GM21526 (cell line): ENCODE results near the gene TAB2.
"Not testable (repeated sequence)": the region's sequence is repeated elsewhere in the genome, so short reads cannot be mapped to it uniquely, and the experiment has no call there.

ENCODE experiments used
- ATAC-seq: cut with Tn5 transposase; IDR thresholded peaks from one replicate; pipeline ENCODE4 v1.9.1; 2021; ENCODE audit warnings: moderate library complexity; ENCODE audit not compliant: unreplicated experiment, low FRiP score

TAB2 gene

DNA sequence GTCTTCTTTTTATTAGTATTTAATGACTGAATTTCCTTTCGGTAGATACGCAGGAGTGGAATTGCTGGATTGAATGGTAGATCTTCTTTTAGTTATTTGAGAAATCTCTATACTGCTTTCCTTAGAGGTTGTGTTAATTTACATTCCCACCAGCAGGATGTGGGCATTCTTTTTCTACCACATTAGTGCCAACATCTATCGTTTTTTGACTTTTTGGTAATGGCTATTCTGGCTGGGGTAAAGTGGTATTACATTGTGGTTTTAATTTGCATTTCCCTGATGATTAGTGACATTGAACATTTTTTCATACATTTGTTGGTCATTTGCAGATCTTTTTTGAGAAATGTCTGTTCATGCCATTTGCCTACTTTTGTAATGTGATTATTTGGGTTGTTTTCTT, 119.7 kb downstream of the TAB2 start:
- ATAC-seq, result no peak

GRCh38 chr6:149438855-149439254, 121.3 kb downstream of the TAB2 start:
- ATAC-seq, result no peak

- ATAC-seq, result no peak
Measured at GRCh38 chr6:149439626-149440025, 122.1 kb downstream of the TAB2 start.

DNA sequence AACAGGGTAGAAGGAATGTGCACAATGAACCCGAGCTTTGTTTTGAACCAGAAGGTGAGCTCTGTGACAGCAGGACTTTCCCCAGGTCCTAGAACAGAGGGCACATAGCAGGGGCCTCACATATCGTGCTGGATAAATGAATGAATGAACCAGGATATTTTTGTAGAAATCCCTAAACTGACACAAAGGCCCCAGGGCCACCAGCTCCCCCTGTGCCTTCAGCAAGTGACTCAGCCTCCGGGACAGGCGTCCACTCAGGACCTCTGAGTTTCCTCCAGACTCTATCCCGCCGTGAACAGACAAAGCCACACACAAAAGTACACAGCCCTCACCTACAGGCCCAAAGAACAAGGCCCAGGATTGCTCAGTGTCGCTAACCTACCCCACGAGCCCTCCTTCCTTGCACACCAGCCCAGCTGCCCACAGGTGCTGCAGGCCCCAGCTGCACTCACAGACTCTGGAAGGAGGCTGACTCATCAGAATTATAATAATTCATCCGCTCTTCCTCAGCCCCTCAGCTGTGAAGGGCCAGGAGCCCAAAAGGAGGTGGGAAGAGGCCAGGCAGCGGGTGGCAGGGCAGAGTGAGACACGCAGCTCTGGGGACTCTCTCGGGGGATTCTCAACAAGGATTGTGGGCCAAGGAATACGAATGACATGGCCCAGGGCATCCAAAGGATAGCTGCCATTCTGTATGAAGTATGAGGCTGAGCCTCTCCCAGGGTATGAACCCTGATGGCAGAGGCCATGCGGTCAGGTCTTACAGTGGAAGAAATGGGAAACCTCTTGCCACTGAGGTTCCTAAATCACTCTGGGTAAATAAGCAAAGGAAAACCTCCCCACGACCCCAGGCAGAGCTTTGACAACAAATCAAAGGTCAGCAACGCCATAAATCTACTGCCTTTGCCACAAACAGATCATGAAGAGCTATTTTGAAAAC, 123.5 kb downstream of the TAB2 start:
- no peak for ATAC-seq

GRCh38 chr6:149441740-149442139, 124.2 kb downstream of the TAB2 start:
- ATAC-seq, result no peak

DNA sequence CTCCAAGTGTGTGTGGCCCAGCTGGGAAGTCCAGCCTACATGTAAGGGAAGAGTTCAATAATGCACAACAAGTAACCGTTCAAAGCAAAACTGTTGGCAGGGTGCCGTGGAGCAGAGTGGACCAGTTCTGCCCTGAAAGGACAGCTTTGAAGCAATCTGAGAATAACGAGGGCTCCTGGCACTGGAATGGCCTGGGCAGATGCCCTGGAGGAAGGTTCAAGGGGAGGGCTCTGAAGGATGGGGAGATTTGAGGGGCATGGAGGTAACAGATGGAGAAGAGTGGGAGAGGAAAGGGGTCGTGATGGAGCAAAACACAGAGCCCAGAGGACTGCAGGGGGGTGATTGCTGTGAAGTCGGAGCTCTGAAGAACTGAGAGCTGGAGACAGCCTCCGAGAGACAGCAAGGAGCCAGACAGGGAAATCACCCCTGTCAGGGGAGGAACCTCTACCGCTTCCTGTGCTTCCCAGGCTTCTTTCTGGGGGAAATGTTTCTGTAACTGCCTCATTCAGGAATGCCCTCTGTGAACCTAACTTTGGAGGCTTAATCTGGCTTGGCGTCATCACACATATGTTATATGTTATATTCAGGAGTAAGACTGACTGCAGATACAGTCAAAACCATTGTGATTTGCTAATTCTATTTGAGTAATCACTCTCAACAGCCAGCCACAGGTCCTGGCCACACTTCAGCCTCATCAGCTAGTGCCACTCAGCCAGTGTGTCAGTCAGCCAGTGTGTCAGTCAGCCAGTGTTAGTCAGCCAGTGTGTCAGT, 126.1 kb downstream of the TAB2 start:
- ATAC-seq, result no peak

DNA sequence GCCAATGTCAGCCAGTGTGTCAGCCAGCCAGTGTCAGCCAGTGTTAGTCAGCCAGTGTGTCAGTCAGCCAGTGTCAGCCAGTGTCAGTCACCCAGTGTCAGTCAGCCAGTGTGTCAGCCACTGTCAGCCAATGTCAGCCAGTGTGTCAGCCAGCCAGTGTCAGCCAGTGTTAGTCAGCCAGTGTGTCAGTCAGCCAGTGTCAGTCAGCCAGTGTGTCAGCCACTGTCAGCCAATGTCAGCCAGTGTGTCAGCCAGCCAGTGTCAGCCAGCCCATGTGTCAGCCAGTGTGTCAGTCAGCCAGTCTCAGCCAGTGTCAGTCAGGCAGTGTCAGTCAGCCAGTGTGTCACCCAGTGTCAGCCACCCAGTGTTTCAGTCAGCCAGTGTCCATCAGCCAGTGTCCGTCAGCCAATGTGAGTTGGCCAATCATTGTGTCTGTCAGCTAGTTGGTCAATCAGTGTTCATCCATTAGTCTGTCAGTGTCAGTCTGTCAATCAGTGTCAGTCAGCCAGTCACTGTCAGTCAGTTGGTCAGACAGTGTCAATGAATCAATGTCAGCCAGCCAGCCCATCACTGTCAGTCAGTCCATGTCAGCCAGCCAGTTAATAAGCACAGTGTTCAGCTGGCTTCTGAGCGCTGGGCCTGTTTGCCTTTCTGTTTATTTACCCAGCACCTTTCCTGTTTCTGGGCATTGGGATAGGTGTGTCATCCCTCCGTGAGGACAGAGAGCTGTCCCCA, 127.0 kb downstream of the TAB2 start:
- ATAC-seq, result not testable (repeated sequence)

- ATAC-seq, result no peak
Measured at GRCh38 chr6:149445095-149445466, 127.6 kb downstream of the TAB2 start.

DNA sequence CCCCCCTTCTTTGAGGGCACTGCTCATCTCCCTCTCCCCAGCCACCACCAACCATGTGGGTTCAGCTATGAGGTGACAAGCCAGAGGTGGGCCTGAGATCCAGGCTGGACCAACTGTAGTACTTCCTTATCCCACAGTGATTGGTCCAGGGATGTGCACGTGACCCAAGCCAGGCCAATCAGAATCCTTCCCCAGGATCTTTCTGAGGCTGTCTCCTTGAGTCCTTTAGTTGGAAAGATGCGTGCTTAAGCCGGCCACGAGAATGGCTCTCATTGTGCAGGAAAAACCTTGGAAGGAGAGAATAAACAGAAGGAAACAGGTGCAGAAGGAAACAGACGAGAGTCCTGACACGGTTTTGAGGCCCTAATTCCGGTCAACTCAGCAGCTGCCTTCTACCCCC, 128.1 kb downstream of the TAB2 start:
- ATAC-seq, result no peak

- ATAC-seq, result no peak
Measured at GRCh38 chr6:149446791-149447376, 129.4 kb downstream of the TAB2 start.

GRCh38 chr6:149448821-149449453, 131.4 kb downstream of the TAB2 start:
- no peak for ATAC-seq

DNA sequence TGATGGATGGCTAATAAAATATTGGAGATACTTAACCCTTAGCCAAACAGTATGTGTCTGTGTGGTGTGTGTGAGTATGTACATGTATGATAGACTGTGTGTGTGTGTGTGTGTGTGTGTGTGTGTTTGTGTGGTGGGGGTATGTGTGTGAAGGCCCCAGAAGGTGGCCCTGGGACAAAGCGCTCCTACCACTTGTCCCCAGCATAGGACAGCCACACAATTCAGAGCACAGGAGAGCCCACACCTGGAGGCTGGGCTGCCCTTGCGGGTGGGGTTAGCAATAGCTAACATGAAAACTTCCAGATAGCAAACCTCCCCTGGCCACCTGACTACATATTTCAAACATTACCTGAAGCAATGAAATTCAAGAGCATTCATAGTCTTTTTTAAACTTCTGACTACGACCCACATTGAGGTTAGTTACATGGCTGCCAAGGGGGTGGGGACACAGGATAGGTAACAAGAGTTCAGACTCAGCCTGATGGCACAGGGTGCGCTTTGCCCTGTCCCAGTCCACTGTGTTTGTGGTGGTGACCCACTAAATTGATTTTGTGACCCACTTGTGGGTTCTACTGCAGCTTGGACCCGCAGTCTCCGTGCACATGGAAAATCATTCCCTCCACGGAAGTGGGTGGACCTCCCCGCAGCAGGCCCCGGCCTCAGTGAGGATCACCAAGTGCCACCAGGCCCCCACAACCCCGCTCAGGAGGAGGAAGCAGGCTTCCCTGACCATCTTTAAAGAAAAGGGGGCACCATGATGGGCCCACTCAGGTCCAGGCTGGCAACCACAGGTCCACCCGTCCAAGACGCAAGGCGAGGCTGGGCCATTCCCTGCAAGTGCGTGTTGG, 132.5 kb downstream of the TAB2 start:
- no peak for ATAC-seq

GRCh38 chr6:149450679-149451375, 133.3 kb downstream of the TAB2 start:
- no peak for ATAC-seq

GRCh38 chr6:149451376-149452036, 134.0 kb downstream of the TAB2 start:
- no peak for ATAC-seq

DNA sequence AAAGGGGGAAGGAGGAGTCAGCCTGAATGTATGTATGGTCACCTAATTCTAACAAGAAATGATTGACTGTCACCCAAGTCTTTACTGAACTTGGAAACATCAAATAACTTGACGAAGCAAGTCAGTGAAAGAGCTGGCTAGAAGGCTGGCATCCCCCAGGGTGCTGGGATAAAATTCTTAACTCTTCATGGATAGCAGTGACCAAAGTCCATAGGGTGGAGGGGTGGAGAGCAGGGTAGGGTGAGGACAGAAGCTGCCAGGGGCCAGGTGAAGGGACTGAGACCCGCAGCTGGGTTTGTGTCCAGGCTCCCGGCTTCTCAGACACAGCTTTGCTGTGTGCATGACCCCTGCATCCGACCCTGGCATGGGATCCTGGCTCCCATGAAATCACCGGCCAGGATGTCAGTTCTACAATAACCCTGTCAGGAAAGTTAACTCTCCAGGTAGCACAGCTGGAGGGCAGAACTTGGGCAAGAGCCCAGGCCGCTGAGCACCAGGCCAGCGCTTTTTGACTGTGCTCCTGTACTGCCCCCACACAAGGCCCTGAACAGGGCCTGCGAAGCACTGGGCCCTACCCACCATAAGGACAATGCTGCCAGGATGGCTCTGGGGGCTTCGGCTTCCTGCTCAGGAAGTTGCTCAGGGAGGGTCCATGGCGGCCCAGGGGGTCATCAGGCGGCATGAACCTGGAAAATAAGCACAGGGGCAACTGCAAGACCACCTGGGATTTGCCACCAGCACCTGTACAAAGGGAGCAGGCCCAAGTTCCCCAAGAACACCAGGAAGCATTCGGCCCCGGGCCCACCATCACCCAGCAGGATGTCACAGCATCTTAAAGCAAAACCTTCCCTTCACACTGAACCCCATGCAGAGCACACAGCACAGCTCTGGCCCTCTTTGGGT, 134.8 kb downstream of the TAB2 start:
- ATAC-seq, result no peak

GRCh38 chr6:149453597-149454345, 136.3 kb downstream of the TAB2 start:
- no peak for ATAC-seq
